Naive thymus-derived CD4-positive, alpha-beta T cell (primary cell): ENCODE data around the gene CDK4. TPM values are rescaled to one million over a fixed set of nuclear protein-coding genes. Genes with fewer than 3 reads are reported as not detected.
A peak's percentile ranks its signal among the peaks of the same experiment; 100 is the strongest.

Source experiments
- ATAC-seq: fragments of 150-1000 bp; cut with Tn5 transposase; 2 replicates; pipeline ENCODE4 v1.10.0; 2021; ENCODE audit warnings: mild to moderate bottlenecking, moderate library complexity
- CTCF ChIA-PET: fragments of 350-600 bp; sonication (Branson Sonifier 250); formaldehyde crosslinking; loops from one replicate; lab custom pipeline; 2021; ENCODE audit warnings: antibody characterized with exemption; lab: Charles Lee
- POLR2A ChIA-PET: fragments of 350-600 bp; sonication (Branson Sonifier 250); formaldehyde crosslinking; loops from one replicate; lab custom pipeline; 2021; ENCODE audit warnings: antibody characterized with exemption, inconsistent platforms; lab: Charles Lee
- DNase-seq, 9 donors: peaks; one replicate each; pipeline versions ENCODE4 v3.0.0 to v3.0.0-alpha.2; 2020 to 2022; ENCODE audit warnings: mixed read lengths in 1 of 9
- H3K27ac ChIP-seq: one replicate; pipeline ENCODE4 v1.7.0; 2013; ENCODE audit warnings: mild to moderate bottlenecking, low read depth, low read length, moderate library complexity
- H3K27me3 ChIP-seq, 2 donors: one replicate each; pipeline ENCODE4 v1.7.0; 2013; ENCODE audit warnings: low read length in 2 of 2, mild to moderate bottlenecking in 2 of 2, moderate library complexity in 2 of 2; ENCODE audit not compliant: control insufficient read depth in 2 of 2, insufficient read depth in 2 of 2
- H3K36me3 ChIP-seq, 3 experiments: 1 replicate in 2 of 3; 2 replicates in 1 of 3; pipeline ENCODE4 v1.7.0; 2013; ENCODE audit warnings: low read length in 3 of 3, mild to moderate bottlenecking in 3 of 3, moderate library complexity in 1 of 3; ENCODE audit not compliant: insufficient read depth in 3 of 3, control insufficient read depth in 2 of 3
- H3K4me1 ChIP-seq, 2 donors: one replicate each; pipeline ENCODE4 v1.7.0; 2013; ENCODE audit warnings: low read length in 2 of 2, mild to moderate bottlenecking in 2 of 2, moderate library complexity in 1 of 2; ENCODE audit not compliant: control insufficient read depth in 2 of 2, insufficient read depth in 2 of 2
- H3K4me3 ChIP-seq: 2 replicates; pipeline ENCODE4 v1.7.0; 2013; ENCODE audit warnings: mild to moderate bottlenecking, low read length
- H3K9me3 ChIP-seq, 3 experiments: 1 replicate in 2 of 3; 2 replicates in 1 of 3; pipeline ENCODE4 v1.7.0; 2013; ENCODE audit warnings: low read length in 3 of 3; ENCODE audit not compliant: control insufficient read depth in 2 of 3
- H3K27ac Mint-ChIP-seq, 9 donors: one replicate each; pipeline ENCODE4 v1.8.0; 2020 to 2022; ENCODE audit warnings: mixed read lengths in 9 of 9, mild to moderate bottlenecking in 8 of 9, moderate library complexity in 5 of 9, inconsistent platforms in 2 of 9
- H3K27me3 Mint-ChIP-seq, 5 donors: one replicate each; pipeline ENCODE4 v1.8.0; 2021 to 2022; ENCODE audit warnings: mixed read lengths in 5 of 5, mild to moderate bottlenecking in 1 of 5
- H3K36me3 Mint-ChIP-seq, 5 donors: one replicate each; pipeline ENCODE4 v1.8.0; 2020 to 2022; ENCODE audit warnings: mixed read lengths in 5 of 5, mild to moderate bottlenecking in 3 of 5, inconsistent platforms in 1 of 5
- H3K4me1 Mint-ChIP-seq, 7 donors: one replicate each; pipeline ENCODE4 v1.8.0; 2020 to 2022; ENCODE audit warnings: mixed read lengths in 7 of 7, mild to moderate bottlenecking in 3 of 7, inconsistent platforms in 1 of 7
- H3K4me3 Mint-ChIP-seq, 10 donors: one replicate each; pipeline ENCODE4 v1.8.0; 2020 to 2022; ENCODE audit warnings: mild to moderate bottlenecking in 10 of 10, mixed read lengths in 10 of 10, moderate library complexity in 6 of 10, inconsistent platforms in 2 of 10
- H3K9me3 Mint-ChIP-seq, 11 donors: one replicate each; pipeline ENCODE4 v1.8.0; 2020 to 2022; ENCODE audit warnings: mixed read lengths in 11 of 11, mild to moderate bottlenecking in 4 of 11, inconsistent platforms in 1 of 11, moderate library complexity in 1 of 11
- intact Hi-C, 2 donors: fragments of 100-400 bp; cut with micrococcal nuclease; formaldehyde crosslinking; loops; one replicate each; pipeline ENCODE4 v1.15.1; 2023
- polyA plus RNA-seq, 2 donors: library from polyadenylated mRNA; unstranded; fragments of 300-500 nt; fragmentation: Illumina TruSeq; gene quantifications; one replicate each; pipeline ENCODE4 v1.2.3, GENCODE V29; 2021
- total RNA-seq, 6 experiments: library from RNA in 5 of 6; stranded (reverse) in 5 of 6; gene quantifications; 1 replicate in 5 of 6; 2 replicates in 1 of 6; pipeline ENCODE4 v1.2.3 and lab custom pipeline; 2021 to 2026

Gene CDK4
- total and polyA plus RNA-seq, 7 experiments from 2014 or later, result 23.8 to 108 (median 49.5) TPM

- no peak for ATAC-seq
- H3K4me1 ChIP-seq, result peaks cover 41 to 44% of the 10 kb centered on the region in 2 donors
- H3K4me3 Mint-ChIP-seq, result peak overlapping the region; percentile 82 to 100 (median 91)
Observed at GRCh38 chr12:57743769-57744168, 8.3 kb downstream of the CDK4 start.

GRCh38 chr12:57741844-57742738 is 10.0 kb downstream of the CDK4 start:
- H3K27ac Mint-ChIP-seq, result peak overlapping the region; percentile 82 to 95 (median 90)
- peak; percentile 37 to 80 (median 78) for DNase-seq
- POLR2A ChIA-PET, result interaction anchor here (0.6 to 2.6 kb wide), 14 partner anchors 8 to 223 kb away, joined by 3 to 17 read pairs (median 4); partner anchors contain the start of genes CDK4, CYP27B1, MARCHF9 and PIP4K2C

More at GRCh38 chr12:57743769-57744168, 8.3 kb downstream of the CDK4 start:
- intact Hi-C loops, result loop anchor here (1.0 to 10.0 kb wide), 9 partner anchors 9 to 1816 kb away; partner anchors contain the start of genes CDK4 (in 2 of the 2), RPL41 (in 2 of the 2), ZC3H10 (in 2 of the 2) and ARHGAP9 (in 1 of the 2)
- ChIA-PET CTCF (no interaction called here), POLR2A (interaction anchor here (1.9 to 2.2 kb wide), 2 partner anchors 10 to 17 kb away, joined by 8 to 12 read pairs; no protein-coding TSS in a partner anchor)
- Histone ChIP-seq H3K9me3 (no peaks in the 10 kb centered on the region), H3K27me3 (no peaks in the 10 kb centered on the region), H3K27ac (peak overlapping the region; percentile 91), H3K36me3 (peaks cover 0 to 27% (median 5%) of the 10 kb centered on the region in 3 experiments), H3K4me3 (no peak overlapping the region)
- peaks cover 0 to 18% (median 4%) of the 10 kb centered on the region in 5 donors for H3K36me3 Mint-ChIP-seq
- peaks cover 0 to 2% (median 0%) of the 10 kb centered on the region in 11 donors for H3K9me3 Mint-ChIP-seq
- H3K27ac Mint-ChIP-seq, result peak overlapping the region; percentile 88 to 97 (median 95)
- H3K27me3 Mint-ChIP-seq, result no peaks in the 10 kb centered on the region
- peaks cover 42 to 75% (median 63%) of the 10 kb centered on the region in 7 donors for H3K4me1 Mint-ChIP-seq
- DNase-seq, result no peak

GRCh38 chr12:57741413-57741789 is 10.7 kb downstream of the CDK4 start:
- Mint-ChIP-seq H3K27me3 (no peaks in the 10 kb centered on the region), H3K4me3 (peak overlapping the region; percentile 81 to 97 (median 91)), H3K27ac (peak overlapping the region; percentile 82 to 95 (median 90)), H3K4me1 (peaks cover 40 to 71% (median 62%) of the 10 kb centered on the region in 7 donors), H3K36me3 (peaks cover 0 to 20% (median 5%) of the 10 kb centered on the region in 5 donors), H3K9me3 (peaks cover 0 to 2% (median 0%) of the 10 kb centered on the region in 11 donors)
- Histone ChIP-seq H3K36me3 (peaks cover 0 to 28% (median 3%) of the 10 kb centered on the region in 3 experiments), H3K4me3 (peak overlapping the region; percentile 73), H3K9me3 (no peaks in the 10 kb centered on the region), H3K27ac (peak overlapping the region; percentile 91), H3K27me3 (no peaks in the 10 kb centered on the region), H3K4me1 (peaks cover 41 to 44% of the 10 kb centered on the region in 2 donors)
- ChIA-PET CTCF (interaction anchor here (0.7 to 2.8 kb wide), 8 partner anchors 9 to 164 kb away, joined by 3 to 11 read pairs (median 3); partner anchors contain the start of gene CYP27B1), POLR2A (interaction anchor here (0.6 to 2.6 kb wide), 15 partner anchors 9 to 1070 kb away, joined by 3 to 17 read pairs (median 4); partner anchors contain the start of genes CDK4, CYP27B1, MARCHF9 and PIP4K2C)
- peak in 1 of 9 donors; percentile 18 for DNase-seq
- intact Hi-C loops, result loop anchor here (1.0 to 10.0 kb wide), 15 partner anchors 13 to 1814 kb away; partner anchors contain the start of genes DDIT3 (in 2 of the 2), GLI1 (in 2 of the 2), MARCHF9 (in 2 of the 2) and RPL41 (in 2 of the 2)
- ATAC-seq, result no peak

More at GRCh38 chr12:57741844-57742738, 10.0 kb downstream of the CDK4 start:
- Histone ChIP-seq H3K4me1 (peaks cover 41 to 44% of the 10 kb centered on the region in 2 donors), H3K27ac (peak overlapping the region; percentile 91), H3K9me3 (no peaks in the 10 kb centered on the region), H3K4me3 (peak overlapping the region; percentile 73), H3K27me3 (no peaks in the 10 kb centered on the region), H3K36me3 (peaks cover 0 to 26% (median 0%) of the 10 kb centered on the region in 3 experiments)
- CTCF ChIA-PET, result interaction anchor here (0.6 to 2.8 kb wide), 9 partner anchors 8 to 414 kb away, joined by 3 to 11 read pairs (median 3); partner anchors contain the start of gene CYP27B1
- peaks cover 0 to 16% (median 0%) of the 10 kb centered on the region in 5 donors for H3K36me3 Mint-ChIP-seq
- H3K4me3 Mint-ChIP-seq, result peak overlapping the region; percentile 81 to 97 (median 91)
- intact Hi-C loops, result loop anchor here (1.0 to 10.0 kb wide), 18 partner anchors 13 to 1815 kb away; partner anchors contain the start of genes B4GALNT1 (in 2 of the 2), DDIT3 (in 2 of the 2), GLI1 (in 2 of the 2) and MARCHF9 (in 2 of the 2)
- no peaks in the 10 kb centered on the region for H3K27me3 Mint-ChIP-seq
- H3K9me3 Mint-ChIP-seq, result peaks cover 0 to 2% (median 0%) of the 10 kb centered on the region in 11 donors
- ATAC-seq, result peak; percentile 69
- H3K4me1 Mint-ChIP-seq, result peaks cover 42 to 73% (median 61%) of the 10 kb centered on the region in 7 donors

GRCh38 chr12:57740656-57741412 is 11.3 kb downstream of the CDK4 start:
- Histone ChIP-seq H3K9me3 (no peaks in the 10 kb centered on the region), H3K4me3 (peak overlapping the region; percentile 73), H3K36me3 (peaks cover 0 to 34% (median 3%) of the 10 kb centered on the region in 3 experiments), H3K27ac (peak overlapping the region; percentile 91), H3K4me1 (peaks cover 40 to 42% of the 10 kb centered on the region in 2 donors), H3K27me3 (no peaks in the 10 kb centered on the region)
- ATAC-seq, result peak; percentile 70
- Mint-ChIP-seq H3K27me3 (no peaks in the 10 kb centered on the region), H3K4me1 (peaks cover 35 to 68% (median 57%) of the 10 kb centered on the region in 7 donors), H3K9me3 (peaks cover 0 to 2% (median 0%) of the 10 kb centered on the region in 11 donors), H3K27ac (peak overlapping the region; percentile 82 to 95 (median 90)), H3K36me3 (peaks cover 0 to 21% (median 6%) of the 10 kb centered on the region in 5 donors), H3K4me3 (peak overlapping the region; percentile 81 to 97 (median 91))
- ChIA-PET POLR2A (interaction anchor here (0.6 to 2.6 kb wide), 17 partner anchors 10 to 1070 kb away, joined by 3 to 17 read pairs (median 4); partner anchors contain the start of genes CDK4, CYP27B1, MARCHF9 and PIP4K2C), CTCF (interaction anchor here (0.7 to 2.8 kb wide), 8 partner anchors 9 to 164 kb away, joined by 3 to 11 read pairs (median 3); partner anchors contain the start of genes EEF1AKMT3 and METTL1)
- peak; percentile 38 to 91 (median 86) for DNase-seq
- intact Hi-C loops, result loop anchor here (1.0 to 10.0 kb wide), 15 partner anchors 14 to 1814 kb away; partner anchors contain the start of genes DDIT3 (in 2 of the 2), GLI1 (in 2 of the 2), MARCHF9 (in 2 of the 2) and RPL41 (in 2 of the 2)

GRCh38 chr12:57739914-57740538 is 12.1 kb downstream of the CDK4 start:
- H3K4me3 ChIP-seq, result peak overlapping the region; percentile 73
- H3K9me3 ChIP-seq, result no peaks in the 10 kb centered on the region
- peak overlapping the region; percentile 80 to 97 (median 89) for H3K27ac Mint-ChIP-seq
- ATAC-seq (no peak), DNase-seq (no peak)
- peaks cover 1 to 42% (median 3%) of the 10 kb centered on the region in 3 experiments for H3K36me3 ChIP-seq
- peak overlapping the region; percentile 58 to 95 (median 90) for H3K4me3 Mint-ChIP-seq
- H3K27me3 Mint-ChIP-seq, result no peaks in the 10 kb centered on the region
- POLR2A ChIA-PET, result interaction anchor here (0.8 to 2.6 kb wide), 4 partner anchors 15 to 42 kb away, joined by 3 to 17 read pairs (median 4); partner anchors contain the start of gene MARCHF9
- CTCF ChIA-PET, result interaction anchor here (0.5 to 2.8 kb wide), 4 partner anchors 10 to 96 kb away, joined by 3 to 11 read pairs (median 4); partner anchors contain the start of genes EEF1AKMT3 and METTL1
- H3K36me3 Mint-ChIP-seq, result peaks cover 0 to 19% (median 6%) of the 10 kb centered on the region in 5 donors
- no peaks in the 10 kb centered on the region for H3K27me3 ChIP-seq
- peaks cover 30 to 64% (median 50%) of the 10 kb centered on the region in 7 donors for H3K4me1 Mint-ChIP-seq
- intact Hi-C loops, result loop anchor here (2.0 to 10.0 kb wide), 9 partner anchors 13 to 1813 kb away; partner anchors contain the start of genes MARCHF9 (in 2 of the 2), RPL41 (in 2 of the 2), ZC3H10 (in 2 of the 2) and ARHGAP9 (in 1 of the 2)
- H3K27ac ChIP-seq, result peak overlapping the region; percentile 91
- H3K4me1 ChIP-seq, result peaks cover 36% of the 10 kb centered on the region in 2 donors
- peaks cover 0 to 2% (median 0%) of the 10 kb centered on the region in 11 donors for H3K9me3 Mint-ChIP-seq
